Lung (tissue), 12 donors: Measurements from ENCODE around the gene NPDC1. TPM values are rescaled to one million over a fixed set of nuclear protein-coding genes. Genes with fewer than 3 reads are reported as not detected.
A peak's percentile ranks its signal among the peaks of the same experiment; 100 is the strongest.

ENCODE experiments used
- ATAC-seq: fragments of 200-7000 bp; cut with Tn5 transposase; one replicate; pipeline ENCODE4 v1.9.1; 2020; ENCODE audit warnings: moderate number of reproducible peaks; ENCODE audit not compliant: insufficient read depth, low FRiP score
- DNase-seq, 3 donors: peaks; one replicate each; pipeline ENCODE4 v3.0.0-alpha.2; 2013 to 2017
- H3K27ac ChIP-seq, 2 donors: one replicate each; pipeline ENCODE4 v1.5.1; 2013; ENCODE audit warnings: mild to moderate bottlenecking in 2 of 2, moderate library complexity in 2 of 2, control low read depth in 1 of 2, inconsistent platforms in 1 of 2, low read depth in 1 of 2, low read length in 1 of 2
- H3K27me3 ChIP-seq, 3 donors: one replicate each; pipeline ENCODE4 v1.5.1; 2013; ENCODE audit warnings: low read length in 2 of 3; ENCODE audit not compliant: control insufficient read depth in 3 of 3, insufficient read depth in 3 of 3
- H3K36me3 ChIP-seq, 4 donors: one replicate each; pipeline ENCODE4 v1.5.1; 2013; ENCODE audit warnings: low read length in 4 of 4, mild to moderate bottlenecking in 1 of 4, moderate library complexity in 1 of 4; ENCODE audit not compliant: control insufficient read depth in 4 of 4, insufficient read depth in 4 of 4
- H3K4me1 ChIP-seq, 5 donors: one replicate each; pipeline ENCODE4 v1.5.1; 2013; ENCODE audit warnings: low read length in 5 of 5, mild to moderate bottlenecking in 2 of 5, moderate library complexity in 1 of 5; ENCODE audit not compliant: control insufficient read depth in 5 of 5, insufficient read depth in 5 of 5
- H3K4me3 ChIP-seq: one replicate; pipeline ENCODE4 v1.5.1; 2013; ENCODE audit warnings: mild to moderate bottlenecking, control low read depth, moderate library complexity
- H3K9ac ChIP-seq, 2 donors: one replicate each; pipeline ENCODE4 v1.5.1; 2013; ENCODE audit warnings: low read length in 2 of 2, control low read depth in 1 of 2; ENCODE audit not compliant: insufficient read depth in 1 of 2
- H3K9me3 ChIP-seq, 4 donors: one replicate each; pipeline ENCODE4 v1.5.1; 2013; ENCODE audit warnings: low read length in 3 of 4, mild to moderate bottlenecking in 1 of 4, moderate library complexity in 1 of 4; ENCODE audit not compliant: control insufficient read depth in 4 of 4, insufficient read depth in 3 of 4
- WGBS, 2 donors: extraction: QIAGEN DNeasy Blood & Tissue Kit; methylation state at CpG; one replicate each; pipeline ENCODE4 v1.1.7; 2013; 5-methylcytosine and 5-hydroxymethylcytosine counted together
- polyA plus RNA-seq, 2 donors: library from polyadenylated mRNA; stranded (reverse); fragments of 200-250 nt; gene quantifications; one replicate each; pipeline ENCODE4 v1.2.1, GENCODE V29; 2013
- total RNA-seq, 2 donors: library from RNA; depleted of rRNA in 1 of 2; stranded (reverse); fragments of >200 nt in 1 of 2; gene quantifications; one replicate each; pipeline ENCODE4 v1.2.1, GENCODE V29; 2014 to 2021
- TF ChIP-seq, protein P1 (sequence below): IDR thresholded peaks from 2 replicates; pipeline ENCODE4 v1.5.1; 2012; ENCODE audit warnings: mild to moderate bottlenecking; ENCODE audit errors: control extremely low read depth, extremely low read depth
- donor health status: control.
- donor health status: control.
- donor health status: Bipolar disorder and iron deficiency.
- donor health status: healthy.
- donor health status: DM: yes; HTN: yes; CAD: no.

The NPDC1 gene
- total and polyA plus RNA-seq, 4 donors = 28.7 to 99.3 (median 68.3) TPM

DNA sequence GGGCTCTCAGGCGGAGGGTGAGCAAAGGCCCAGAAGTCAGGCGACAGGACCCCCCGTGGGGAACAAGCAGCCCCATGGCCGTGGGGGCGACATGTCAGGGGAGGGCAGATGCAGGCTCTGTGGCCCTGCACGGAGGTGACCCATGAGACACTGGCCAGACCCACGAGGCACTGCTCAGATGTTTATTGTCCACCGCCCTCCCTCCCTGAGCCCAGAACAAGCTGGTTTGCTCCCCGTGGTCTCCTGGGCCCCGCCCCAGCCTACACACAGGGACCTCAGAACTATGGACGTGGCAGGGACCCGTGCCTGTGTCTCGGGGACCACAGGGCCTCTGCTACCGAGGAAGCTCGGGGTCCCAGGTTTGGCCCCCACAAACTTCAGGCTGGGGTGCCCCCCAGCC, 16.0 kb downstream of the NPDC1 start:
- 34 to 65% methylated on average over 15 of the region's 15 CpGs for WGBS, 2 donors
- Histone ChIP-seq H3K4me3 (no peak overlapping the region), H3K4me1 (peaks cover 0 to 17% (median 7%) of the 10 kb centered on the region in 5 donors), H3K36me3 (no peaks in the 10 kb centered on the region), H3K9ac (no peak overlapping the region), H3K27ac (peak overlapping the region in 1 of 2 donors; percentile 34), H3K27me3 (peaks cover 0 to 3% (median 0%) of the 10 kb centered on the region in 3 donors), H3K9me3 (no peaks in the 10 kb centered on the region)
- no peak for ATAC-seq
- TF ChIP-seq, protein P1, sequence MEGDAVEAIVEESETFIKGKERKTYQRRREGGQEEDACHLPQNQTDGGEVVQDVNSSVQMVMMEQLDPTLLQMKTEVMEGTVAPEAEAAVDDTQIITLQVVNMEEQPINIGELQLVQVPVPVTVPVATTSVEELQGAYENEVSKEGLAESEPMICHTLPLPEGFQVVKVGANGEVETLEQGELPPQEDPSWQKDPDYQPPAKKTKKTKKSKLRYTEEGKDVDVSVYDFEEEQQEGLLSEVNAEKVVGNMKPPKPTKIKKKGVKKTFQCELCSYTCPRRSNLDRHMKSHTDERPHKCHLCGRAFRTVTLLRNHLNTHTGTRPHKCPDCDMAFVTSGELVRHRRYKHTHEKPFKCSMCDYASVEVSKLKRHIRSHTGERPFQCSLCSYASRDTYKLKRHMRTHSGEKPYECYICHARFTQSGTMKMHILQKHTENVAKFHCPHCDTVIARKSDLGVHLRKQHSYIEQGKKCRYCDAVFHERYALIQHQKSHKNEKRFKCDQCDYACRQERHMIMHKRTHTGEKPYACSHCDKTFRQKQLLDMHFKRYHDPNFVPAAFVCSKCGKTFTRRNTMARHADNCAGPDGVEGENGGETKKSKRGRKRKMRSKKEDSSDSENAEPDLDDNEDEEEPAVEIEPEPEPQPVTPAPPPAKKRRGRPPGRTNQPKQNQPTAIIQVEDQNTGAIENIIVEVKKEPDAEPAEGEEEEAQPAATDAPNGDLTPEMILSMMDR = no peak
- DNase-seq = no peak

DNA sequence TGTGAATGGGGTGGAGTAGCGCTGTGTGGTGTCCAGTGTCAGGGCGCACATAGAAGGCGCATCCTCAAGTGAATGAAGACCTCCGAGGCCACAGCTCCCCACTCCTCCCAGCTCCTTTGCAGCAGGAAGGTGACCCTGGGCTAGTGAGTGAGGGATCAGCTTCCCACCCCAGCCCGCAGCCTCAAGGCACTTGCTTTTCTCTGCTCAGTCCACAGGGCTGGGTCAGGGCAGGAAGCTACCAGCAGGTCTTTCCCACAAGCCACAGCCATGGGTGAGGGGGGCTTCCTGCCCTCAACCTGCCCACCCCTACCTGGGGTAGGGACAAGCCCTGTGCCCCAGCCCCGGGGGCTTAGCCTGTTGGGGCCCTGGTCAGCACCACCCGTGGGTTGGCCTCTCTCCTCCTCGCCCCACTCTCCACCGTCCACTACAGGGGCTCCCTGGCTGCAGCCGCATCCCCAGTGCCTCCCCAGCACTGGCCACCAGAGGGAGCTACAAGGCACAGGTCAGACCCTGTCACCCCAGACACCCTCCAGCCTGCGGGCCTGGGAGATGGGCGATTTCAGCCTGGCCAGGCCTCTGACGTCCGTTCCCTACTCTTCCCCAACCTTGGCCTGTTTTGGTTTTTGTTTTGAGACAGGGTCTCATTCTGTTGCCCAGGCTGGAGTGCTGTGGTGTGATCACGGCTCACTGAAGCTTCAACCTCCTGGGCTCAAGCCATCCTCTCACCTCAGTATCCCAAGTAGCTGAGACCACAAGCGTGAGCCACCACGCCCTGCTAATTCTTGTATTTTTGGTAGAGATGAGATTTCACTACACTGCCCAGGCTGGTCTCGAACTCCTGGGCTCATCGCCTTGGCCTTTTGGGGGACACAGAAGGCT, 16.7 kb downstream of the NPDC1 start:
- H3K9ac ChIP-seq = no peak overlapping the region
- DNase-seq (peak; percentile 40 to 60 (median 40)), ATAC-seq (peak; percentile 54)
- 19 to 28% methylated on average over 18 to 19 of the region's 19 CpGs for WGBS, 2 donors
- peak overlapping the region in 1 of 2 donors; percentile 34 for H3K27ac ChIP-seq
- TF ChIP-seq, protein P1 = peak; percentile 62
- peaks cover 0 to 3% (median 0%) of the 10 kb centered on the region in 3 donors for H3K27me3 ChIP-seq
- H3K4me3 ChIP-seq = no peak overlapping the region
- no peaks in the 10 kb centered on the region for H3K36me3 ChIP-seq
- H3K9me3 ChIP-seq = no peaks in the 10 kb centered on the region
- H3K4me1 ChIP-seq = peaks cover 0 to 15% (median 7%) of the 10 kb centered on the region in 5 donors

DNA sequence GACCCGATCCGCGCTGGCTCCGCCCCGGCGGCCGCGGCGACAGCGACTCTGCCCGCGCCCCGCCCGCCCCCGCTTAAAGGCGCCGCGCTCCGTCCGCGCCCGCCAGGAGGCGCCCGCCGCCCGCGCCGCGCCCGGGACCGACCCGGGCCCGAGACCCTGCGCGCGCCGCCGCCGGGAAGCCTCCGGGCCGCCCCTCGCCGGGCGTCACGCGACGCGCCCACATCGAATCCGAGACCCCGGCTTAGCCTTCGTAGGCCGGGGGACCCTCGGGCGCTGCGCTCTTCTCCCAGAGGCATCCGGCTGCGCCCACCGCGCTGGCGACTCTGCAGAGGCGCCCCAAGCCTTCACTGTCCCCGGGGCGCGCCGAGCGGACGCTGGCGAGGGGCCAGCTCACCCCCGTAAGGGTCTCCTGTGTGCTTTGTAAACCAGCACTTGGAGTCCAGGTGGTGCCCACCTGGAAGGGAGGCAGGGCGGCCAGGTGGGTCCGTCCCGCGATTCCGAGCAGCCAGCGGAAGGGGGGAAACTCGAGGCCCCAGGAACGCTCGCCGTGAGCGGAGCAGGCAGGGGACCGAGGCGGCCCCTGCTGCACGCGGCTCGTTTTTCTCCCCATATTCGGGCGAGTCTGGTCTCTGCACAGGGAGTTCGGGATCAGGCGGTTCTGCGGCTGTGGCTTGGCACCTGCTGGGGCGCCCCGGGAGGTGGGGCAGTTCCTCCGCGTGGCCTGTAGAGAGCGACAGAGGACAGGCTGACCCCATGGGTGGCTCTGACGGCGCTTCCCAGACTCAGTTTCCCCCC, 17.5 kb downstream of the NPDC1 start:
- WGBS, 2 donors = 1% methylated on average over 75 to 98 of the region's 98 CpGs
- DNase-seq = peak; percentile 52 to 72 (median 63)
- Histone ChIP-seq H3K9ac (peak overlapping the region in 1 of 2 donors; percentile 28), H3K4me1 (peaks cover 0 to 15% (median 10%) of the 10 kb centered on the region in 5 donors), H3K27me3 (peaks cover 0 to 3% (median 0%) of the 10 kb centered on the region in 3 donors), H3K4me3 (no peak overlapping the region), H3K36me3 (no peaks in the 10 kb centered on the region), H3K9me3 (no peaks in the 10 kb centered on the region), H3K27ac (no peak overlapping the region)
- ATAC-seq = no peak
- TF ChIP-seq, protein P1 = peak; percentile 35
